Ishikawa (cell line): ENCODE data around the gene MPV17L2.

Source experiments
- CEBPB ChIP-seq: IDR thresholded peaks from 2 replicates; pipeline ENCODE4 v1.6.1; 2012
- CREB1 ChIP-seq: IDR thresholded peaks from 2 replicates; pipeline ENCODE4 v1.6.1; 2012; ENCODE audit warnings: low read depth
- EGR1 ChIP-seq: IDR thresholded peaks from 2 replicates; pipeline ENCODE4 v1.6.1; 2012
- EP300 ChIP-seq: IDR thresholded peaks from 2 replicates; pipeline ENCODE4 v1.6.1; 2012; ENCODE audit warnings: borderline replicate concordance
- FOXM1 ChIP-seq: IDR thresholded peaks from 2 replicates; pipeline ENCODE4 v1.6.1; 2012; ENCODE audit warnings: low read depth, borderline replicate concordance
- NFIC ChIP-seq: IDR thresholded peaks from 2 replicates; pipeline ENCODE4 v1.6.1; 2012
- RAD21 ChIP-seq: IDR thresholded peaks from 2 replicates; pipeline ENCODE4 v1.6.1; 2012; ENCODE audit warnings: low read depth
- TAF1 ChIP-seq: IDR thresholded peaks from 2 replicates; pipeline ENCODE4 v1.6.1; 2012; ENCODE audit warnings: low read depth, mild to moderate bottlenecking
- TCF12 ChIP-seq: IDR thresholded peaks from 2 replicates; pipeline ENCODE4 v1.6.1; 2012; ENCODE audit warnings: low read depth
- TEAD4 ChIP-seq: IDR thresholded peaks from 2 replicates; pipeline ENCODE4 v1.6.1; 2012
- YY1 ChIP-seq: IDR thresholded peaks from 2 replicates; pipeline ENCODE4 v1.6.1; 2012; ENCODE audit warnings: low read depth
- ZBTB7A ChIP-seq: IDR thresholded peaks from 2 replicates; pipeline ENCODE4 v1.6.1; 2012; ENCODE audit warnings: low read depth
- TF ChIP-seq, protein P1 (sequence below): IDR thresholded peaks from 2 replicates; pipeline ENCODE4 v1.6.1; 2012; ENCODE audit warnings: low read depth, mild to moderate bottlenecking
- TF ChIP-seq, protein P2 (sequence below): IDR thresholded peaks from 2 replicates; pipeline ENCODE4 v1.6.1; 2012
- TF ChIP-seq, protein P3 (sequence below): IDR thresholded peaks from 2 replicates; pipeline ENCODE4 v1.6.1; 2012

Gene MPV17L2

DNA sequence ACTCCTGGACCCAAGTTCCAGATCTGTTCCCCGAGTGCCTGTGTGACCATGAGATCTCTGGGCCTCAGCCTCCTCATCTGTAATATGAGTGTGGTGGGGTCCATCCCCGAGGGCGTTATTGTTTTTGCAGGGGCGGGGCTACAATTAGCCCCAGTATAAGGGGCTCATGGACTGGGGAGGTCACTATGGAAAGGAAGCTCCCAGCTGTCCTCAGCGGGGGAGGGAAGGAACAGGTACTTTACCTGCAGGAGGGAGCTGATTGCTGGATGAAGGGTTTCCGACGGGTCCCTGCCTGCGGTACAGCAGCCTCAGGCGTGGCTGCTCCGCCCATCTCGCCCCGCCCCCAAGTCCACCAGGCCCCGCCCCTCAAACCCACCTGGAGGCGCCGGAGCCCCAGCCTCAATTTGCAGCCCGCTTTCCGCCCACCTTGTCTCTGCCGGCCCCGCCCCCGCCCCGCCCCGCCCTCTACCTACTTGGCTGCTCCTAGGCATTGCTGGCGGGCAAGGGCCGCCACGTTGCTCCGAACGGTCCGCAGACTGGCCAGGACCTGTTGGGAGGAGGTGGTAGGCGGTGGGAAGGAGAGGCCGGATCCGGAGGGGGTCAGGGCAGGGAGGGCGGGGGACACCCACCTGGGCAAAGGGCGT, 27.7 kb downstream of the MPV17L2 start:
- no peak for TF ChIP-seq RAD21
- peak; percentile 59; the same call in 1 of the 2 replicates for TF ChIP-seq ZBTB7A

DNA sequence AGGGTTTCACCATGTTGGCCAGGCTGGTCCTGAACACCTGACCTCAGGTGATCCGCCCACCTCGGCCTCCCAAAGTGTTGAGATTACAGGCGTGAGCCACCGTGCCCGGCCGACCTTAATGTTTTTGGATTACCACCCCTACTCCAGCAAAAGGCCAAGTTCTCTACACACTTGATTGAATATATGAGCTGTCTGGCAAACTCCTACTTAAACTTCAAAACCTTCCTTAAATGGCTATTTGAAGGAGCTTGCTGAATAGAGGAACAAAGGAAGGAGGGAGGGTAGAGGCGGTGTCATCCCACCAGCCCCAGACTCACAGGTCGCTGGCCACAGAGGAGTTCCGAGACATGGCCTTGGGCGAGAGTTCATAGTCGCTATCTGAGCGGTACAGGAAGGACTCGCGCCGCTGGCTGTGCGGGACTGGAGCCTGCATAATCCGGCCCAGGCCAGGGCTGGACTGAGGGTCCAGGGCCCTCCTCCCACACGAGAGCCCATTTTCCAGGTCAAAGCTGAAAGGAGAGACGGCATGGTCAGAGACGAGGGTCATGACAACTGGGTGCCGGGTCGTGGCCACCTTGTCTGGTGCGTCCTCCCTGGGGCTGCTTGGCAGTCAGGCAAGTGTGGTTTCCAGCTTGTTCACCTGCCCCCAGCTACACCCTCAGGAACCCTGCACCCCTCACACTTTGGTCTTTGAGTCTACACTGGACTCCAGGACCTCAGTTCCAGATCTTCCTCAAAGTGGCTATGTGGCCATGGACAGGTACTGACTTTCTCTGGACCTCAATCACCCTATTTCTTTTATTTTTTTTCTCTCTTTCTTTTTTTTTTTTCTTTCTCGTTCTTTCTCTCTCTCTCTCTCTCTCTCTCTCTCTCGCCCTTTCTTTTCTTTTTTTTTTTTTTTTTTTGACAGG, 29.1 kb downstream of the MPV17L2 start:
- TF ChIP-seq RAD21 (no peak), YY1 (no peak)

DNA sequence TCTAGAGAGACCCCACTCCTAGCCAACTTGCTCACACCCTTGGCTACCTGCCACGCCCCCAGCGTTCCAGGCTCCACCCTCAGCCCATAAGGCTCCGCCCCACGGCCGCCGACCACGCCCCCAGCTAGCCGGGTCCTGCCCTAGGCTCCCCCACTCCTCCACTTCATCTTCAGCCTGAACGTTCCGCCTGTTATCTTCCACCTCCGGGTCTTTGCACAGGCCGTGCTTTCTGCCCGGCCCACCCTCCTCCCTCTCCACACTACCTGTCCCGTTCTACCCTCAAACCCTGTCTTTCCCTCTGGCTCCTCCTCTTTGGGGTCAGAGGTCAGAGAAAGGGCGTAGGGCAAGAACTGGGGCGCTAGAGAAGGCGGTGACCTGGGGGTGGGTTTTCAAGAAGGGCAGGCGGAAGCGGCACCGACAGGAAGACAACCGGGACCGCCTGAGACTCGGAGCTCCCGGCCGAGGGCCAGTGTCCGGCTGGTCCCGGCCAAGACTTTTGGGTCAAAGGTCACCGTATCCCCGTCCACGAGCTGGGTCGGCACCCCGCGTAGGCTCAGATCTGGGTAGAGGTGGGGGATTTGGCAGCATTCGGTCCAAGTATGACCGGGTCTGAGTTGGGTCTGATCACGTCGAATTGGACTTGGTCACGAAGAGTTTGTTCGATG, 31.0 kb downstream of the MPV17L2 start:
- TF ChIP-seq ZBTB7A (0 out of 2 replicates have a peak, but pooled peaks have one; percentile 37), TAF1 (peak; percentile 13; the same call in 1 of the 2 replicates)
- TF ChIP-seq, protein P1, sequence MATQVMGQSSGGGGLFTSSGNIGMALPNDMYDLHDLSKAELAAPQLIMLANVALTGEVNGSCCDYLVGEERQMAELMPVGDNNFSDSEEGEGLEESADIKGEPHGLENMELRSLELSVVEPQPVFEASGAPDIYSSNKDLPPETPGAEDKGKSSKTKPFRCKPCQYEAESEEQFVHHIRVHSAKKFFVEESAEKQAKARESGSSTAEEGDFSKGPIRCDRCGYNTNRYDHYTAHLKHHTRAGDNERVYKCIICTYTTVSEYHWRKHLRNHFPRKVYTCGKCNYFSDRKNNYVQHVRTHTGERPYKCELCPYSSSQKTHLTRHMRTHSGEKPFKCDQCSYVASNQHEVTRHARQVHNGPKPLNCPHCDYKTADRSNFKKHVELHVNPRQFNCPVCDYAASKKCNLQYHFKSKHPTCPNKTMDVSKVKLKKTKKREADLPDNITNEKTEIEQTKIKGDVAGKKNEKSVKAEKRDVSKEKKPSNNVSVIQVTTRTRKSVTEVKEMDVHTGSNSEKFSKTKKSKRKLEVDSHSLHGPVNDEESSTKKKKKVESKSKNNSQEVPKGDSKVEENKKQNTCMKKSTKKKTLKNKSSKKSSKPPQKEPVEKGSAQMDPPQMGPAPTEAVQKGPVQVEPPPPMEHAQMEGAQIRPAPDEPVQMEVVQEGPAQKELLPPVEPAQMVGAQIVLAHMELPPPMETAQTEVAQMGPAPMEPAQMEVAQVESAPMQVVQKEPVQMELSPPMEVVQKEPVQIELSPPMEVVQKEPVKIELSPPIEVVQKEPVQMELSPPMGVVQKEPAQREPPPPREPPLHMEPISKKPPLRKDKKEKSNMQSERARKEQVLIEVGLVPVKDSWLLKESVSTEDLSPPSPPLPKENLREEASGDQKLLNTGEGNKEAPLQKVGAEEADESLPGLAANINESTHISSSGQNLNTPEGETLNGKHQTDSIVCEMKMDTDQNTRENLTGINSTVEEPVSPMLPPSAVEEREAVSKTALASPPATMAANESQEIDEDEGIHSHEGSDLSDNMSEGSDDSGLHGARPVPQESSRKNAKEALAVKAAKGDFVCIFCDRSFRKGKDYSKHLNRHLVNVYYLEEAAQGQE, result no peak

DNA sequence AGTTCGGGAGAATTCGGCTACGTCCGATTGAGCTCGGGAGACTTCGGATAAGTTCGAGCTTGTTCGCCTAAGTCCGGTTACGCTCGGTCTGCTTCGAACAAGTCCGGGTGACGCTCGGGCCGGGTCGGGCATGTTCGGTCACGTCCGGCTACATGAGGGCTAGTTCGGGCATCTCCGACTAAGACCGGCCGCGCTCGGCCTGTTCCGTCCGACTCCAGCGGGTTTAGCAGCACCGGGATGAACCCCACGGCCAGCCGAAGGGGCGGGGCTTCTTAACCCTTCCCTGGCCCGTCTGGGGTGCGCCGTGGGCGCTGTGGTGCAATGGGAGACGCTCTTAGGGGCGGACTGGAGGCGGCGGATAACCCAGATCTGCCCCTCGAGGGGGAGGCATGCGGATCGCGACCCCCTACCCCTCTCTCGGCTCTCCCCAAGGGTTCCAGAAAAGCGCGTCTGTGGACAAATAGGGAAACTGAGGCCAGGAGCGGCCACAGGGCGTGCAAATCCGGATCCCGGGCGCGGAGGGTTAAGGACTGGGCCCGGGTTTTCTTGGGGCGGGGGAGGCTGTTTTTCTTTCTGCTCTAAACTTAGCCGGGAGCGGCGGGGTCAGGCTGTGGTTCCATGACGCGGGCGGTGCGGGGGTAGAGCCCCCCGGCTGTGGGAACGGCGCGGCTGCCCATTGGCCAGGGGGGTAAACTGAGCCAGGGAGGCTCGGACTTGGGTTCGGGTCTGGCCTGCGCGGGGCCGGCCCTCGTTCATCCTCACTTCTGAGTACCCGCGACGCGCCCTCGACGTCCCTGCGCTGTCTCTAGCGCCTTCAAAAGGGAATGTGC, 31.7 kb downstream of the MPV17L2 start:
- peak; percentile 46; the same call in 1 of the 2 replicates for TF ChIP-seq ZBTB7A
- TF ChIP-seq YY1, result no peak

DNA sequence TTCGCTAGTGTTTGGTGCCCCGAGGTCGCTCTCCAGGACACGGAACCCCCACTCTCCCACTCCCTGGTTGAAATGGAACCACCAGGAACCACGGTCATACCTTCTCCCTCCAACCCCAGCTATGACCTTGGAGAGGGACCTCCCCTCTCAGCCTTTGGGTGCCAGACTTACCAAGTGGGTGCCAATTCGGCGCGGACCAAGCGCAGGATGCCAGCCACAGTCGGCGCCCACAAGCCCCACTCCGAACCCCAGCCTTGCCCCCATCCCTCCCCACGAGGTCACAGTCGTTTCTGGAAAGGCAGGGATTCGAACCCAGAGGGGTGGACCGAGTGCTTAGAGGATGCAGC, 32.3 kb downstream of the MPV17L2 start:
- TF ChIP-seq YY1 (no peak), CEBPB (no peak), EGR1 (no peak), TEAD4 (no peak), EP300 (no peak), ZBTB7A (no peak), RAD21 (no peak), FOXM1 (no peak), NFIC (no peak), TCF12 (no peak)
- TF ChIP-seq, protein P1, result no peak
- TF ChIP-seq, protein P2, sequence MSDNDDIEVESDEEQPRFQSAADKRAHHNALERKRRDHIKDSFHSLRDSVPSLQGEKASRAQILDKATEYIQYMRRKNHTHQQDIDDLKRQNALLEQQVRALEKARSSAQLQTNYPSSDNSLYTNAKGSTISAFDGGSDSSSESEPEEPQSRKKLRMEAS, result no peak
- TF ChIP-seq, protein P3, sequence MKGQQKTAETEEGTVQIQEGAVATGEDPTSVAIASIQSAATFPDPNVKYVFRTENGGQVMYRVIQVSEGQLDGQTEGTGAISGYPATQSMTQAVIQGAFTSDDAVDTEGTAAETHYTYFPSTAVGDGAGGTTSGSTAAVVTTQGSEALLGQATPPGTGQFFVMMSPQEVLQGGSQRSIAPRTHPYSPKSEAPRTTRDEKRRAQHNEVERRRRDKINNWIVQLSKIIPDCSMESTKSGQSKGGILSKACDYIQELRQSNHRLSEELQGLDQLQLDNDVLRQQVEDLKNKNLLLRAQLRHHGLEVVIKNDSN, result no peak

DNA sequence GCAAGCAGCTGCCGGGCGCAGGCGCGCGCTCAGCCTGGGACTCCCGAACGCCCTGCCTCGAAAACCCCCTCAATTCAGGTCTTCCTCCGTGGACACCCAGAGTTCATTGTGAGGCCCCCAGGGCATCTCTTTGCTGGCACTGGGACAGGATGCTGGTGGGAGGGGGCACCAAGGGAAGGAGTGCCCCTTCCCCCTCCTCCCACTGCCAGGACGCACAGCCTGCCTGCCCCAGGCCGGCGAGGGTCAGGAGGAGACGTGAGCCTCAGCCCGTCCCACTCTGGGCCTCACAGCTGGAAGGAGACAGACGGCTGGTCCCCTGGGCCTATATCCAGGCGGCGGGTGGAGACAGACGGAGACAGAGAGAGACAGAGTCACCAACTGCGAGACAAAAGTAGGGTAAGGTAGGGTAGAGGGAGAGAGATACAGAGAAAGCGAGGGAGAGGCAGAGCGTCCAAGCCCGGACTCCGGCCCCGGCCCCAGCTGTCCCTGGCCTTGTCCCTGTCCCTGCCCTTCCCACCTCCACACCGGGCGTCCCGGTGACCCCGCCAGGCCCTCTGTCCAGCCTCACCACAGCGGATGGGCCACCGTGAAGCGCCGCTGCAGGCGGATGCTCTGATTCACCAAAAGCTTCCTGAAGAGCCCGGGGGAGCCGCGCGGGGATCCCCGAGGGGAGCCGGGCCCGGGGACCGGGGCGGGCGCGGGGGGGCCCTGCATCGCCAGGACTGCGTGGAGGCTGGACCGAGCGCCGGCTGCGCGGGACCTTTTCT, 32.9 kb downstream of the MPV17L2 start, which contains the start of gene PDE4C:
Gene PDE4C, minus strand, starts transcription at position 737 of the 767 bp plus-strand sequence. Its CDS starts 23 bp downstream, at position 714.
- TF ChIP-seq ZBTB7A, result no peak
- TF ChIP-seq FOXM1, result no peak
- no peak for TF ChIP-seq TEAD4
- TF ChIP-seq, protein P3, result no peak
- no peak for TF ChIP-seq CEBPB
- TF ChIP-seq, protein P1, result no peak
- TF ChIP-seq NFIC, result no peak
- TF ChIP-seq, protein P2, result no peak
- no peak for TF ChIP-seq EP300
- TF ChIP-seq TCF12, result no peak
- TF ChIP-seq RAD21, result no peak
- TF ChIP-seq EGR1, result no peak
- no peak for TF ChIP-seq YY1
- no peak for TF ChIP-seq TAF1
- TF ChIP-seq CREB1, result no peak
